DOHH2 (cell line): ENCODE data around the gene ZYG11B.

ENCODE experiments used
- CTCF ChIP-seq: fragments of 200-600 bp; sonication (generic); IDR thresholded peaks from one replicate; pipeline ENCODE4 v1.5.1; 2014; ENCODE audit warnings: antibody characterized with exemption, mild to moderate bottlenecking, low read depth, low read length; ENCODE audit not compliant: poor library complexity, severe bottlenecking
- EZH2phosphoT487 ChIP-seq: fragments of 200-600 bp; sonication (generic); IDR thresholded peaks from 2 replicates; pipeline ENCODE4 v1.6.1; 2017; ENCODE audit warnings: borderline replicate concordance, mild to moderate bottlenecking, antibody characterized with exemption, low read length, moderate library complexity, mixed read lengths

- no peak for TF ChIP-seq CTCF
- TF ChIP-seq EZH2phosphoT487, result no peak
Measured at GRCh38 chr1:52723260-52723659, 3.0 kb upstream of the ZYG11B start.
